ENCODE data around the gene AGBL4. TPM values are rescaled to one million over a fixed set of nuclear protein-coding genes. Genes with fewer than 3 reads are reported as not detected.
A peak's percentile ranks its signal among the peaks of the same experiment; 100 is the strongest.

Gene AGBL4
- total and polyA plus RNA-seq, 2 of the 13 experiments (the other 11 are each of a cell fraction or from before 2014, with no cell fraction given) = not detected

GRCh38 chr1:48530727-48531351 is 1492.9 kb downstream of the AGBL4 start (continued):
- TF ChIP-seq NFAT5 (CRISPR knock-in tag; IDR thresholded peaks at IDR 0.05) (0 out of 2 replicates have a peak, but pooled peaks have one; percentile 41), ZFP82 (CRISPR knock-in tag; IDR thresholded peaks at IDR 0.05; ENCODE audit: borderline replicate concordance) (no peak), THAP9 (CRISPR knock-in tag; IDR thresholded peaks at IDR 0.05; ENCODE audit: borderline replicate concordance) (0 out of 2 replicates have a peak, but pooled peaks have one; percentile 24), RERE (CRISPR knock-in tag; IDR thresholded peaks at IDR 0.05; ENCODE audit: low read depth) (no peak), ZNF883 (CRISPR knock-in tag; IDR thresholded peaks at IDR 0.05; ENCODE audit: not compliant biosample characterization) (no peak), STAT6 (CRISPR knock-in tag; IDR thresholded peaks at IDR 0.05; ENCODE audit: borderline replicate concordance) (no peak), ZNF543 (CRISPR knock-in tag; IDR thresholded peaks at IDR 0.05) (no peak), MYC (CRISPR knock-in tag; IDR thresholded peaks at IDR 0.05; ENCODE audit: borderline replicate concordance) (peak; percentile 36; the same call in 1 of the 2 replicates), ZNF550 (CRISPR knock-in tag; IDR thresholded peaks at IDR 0.05; ENCODE audit: borderline replicate concordance) (no peak), ZNF232 (CRISPR knock-in tag; IDR thresholded peaks at IDR 0.05; ENCODE audit: borderline replicate concordance) (peak; percentile 74; the same call in 1 of the 2 replicates), KLF11 (CRISPR knock-in tag; IDR thresholded peaks at IDR 0.05) (peak; percentile 68; the same call in 1 of the 2 replicates)
